NT2/D1 (cell line): ENCODE data around the gene ABCC12.

Source experiments
- SUZ12 ChIP-seq: IDR thresholded peaks from 2 replicates; pipeline ENCODE4 v1.6.1; 2011; ENCODE audit not compliant: insufficient read length, insufficient read depth; ENCODE audit errors: extremely low read depth
- YY1 ChIP-seq: IDR thresholded peaks from 2 replicates; pipeline ENCODE4 v1.6.1; 2011; ENCODE audit not compliant: insufficient read length, insufficient read depth

DNA sequence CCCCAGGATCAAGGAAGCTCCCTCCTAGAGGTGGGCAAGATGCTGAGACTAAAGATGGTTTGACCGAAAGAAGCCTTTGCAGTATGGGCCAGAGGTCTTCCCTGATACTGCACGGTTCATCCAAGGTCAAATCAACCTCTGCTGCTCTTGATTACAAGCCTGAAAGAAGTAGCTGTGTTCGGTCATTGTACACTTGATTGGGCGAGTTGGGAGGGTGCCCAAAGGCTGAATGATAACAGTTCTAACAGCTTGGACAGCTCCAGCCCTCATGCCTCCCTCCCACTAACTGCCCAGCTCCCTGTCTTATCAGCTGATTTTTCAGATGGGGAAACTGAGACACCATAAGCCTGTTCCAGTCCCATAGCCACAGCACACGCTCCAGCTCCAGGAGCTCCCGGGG, 42.8 kb downstream of the ABCC12 start:
- TF ChIP-seq YY1: no peak
- TF ChIP-seq SUZ12: no peak
